MV-4-11 (cell line): ENCODE measurements around the gene GALK1.
"Not testable (repeated sequence)": the region's sequence is repeated elsewhere in the genome, so short reads cannot be mapped to it uniquely, and the experiment has no call there.

Experiments
- DNase-seq: peaks from one replicate; lab custom pipeline; 2025; lab: John Stamatoyannopoulos, UW

Gene GALK1

GRCh38 chr17:75764711-75765421 is at the start of gene GALK1:
TSS of gene GALK1 (minus strand) at chr17:75765192. CDS start at chr17:75765136, 56 bp downstream.
- DNase-seq = peak; percentile 71

- no peak for DNase-seq
These were observed 49.0 kb upstream of the GALK1 start for GRCh38 chr17:75814021-75814395.

DNA sequence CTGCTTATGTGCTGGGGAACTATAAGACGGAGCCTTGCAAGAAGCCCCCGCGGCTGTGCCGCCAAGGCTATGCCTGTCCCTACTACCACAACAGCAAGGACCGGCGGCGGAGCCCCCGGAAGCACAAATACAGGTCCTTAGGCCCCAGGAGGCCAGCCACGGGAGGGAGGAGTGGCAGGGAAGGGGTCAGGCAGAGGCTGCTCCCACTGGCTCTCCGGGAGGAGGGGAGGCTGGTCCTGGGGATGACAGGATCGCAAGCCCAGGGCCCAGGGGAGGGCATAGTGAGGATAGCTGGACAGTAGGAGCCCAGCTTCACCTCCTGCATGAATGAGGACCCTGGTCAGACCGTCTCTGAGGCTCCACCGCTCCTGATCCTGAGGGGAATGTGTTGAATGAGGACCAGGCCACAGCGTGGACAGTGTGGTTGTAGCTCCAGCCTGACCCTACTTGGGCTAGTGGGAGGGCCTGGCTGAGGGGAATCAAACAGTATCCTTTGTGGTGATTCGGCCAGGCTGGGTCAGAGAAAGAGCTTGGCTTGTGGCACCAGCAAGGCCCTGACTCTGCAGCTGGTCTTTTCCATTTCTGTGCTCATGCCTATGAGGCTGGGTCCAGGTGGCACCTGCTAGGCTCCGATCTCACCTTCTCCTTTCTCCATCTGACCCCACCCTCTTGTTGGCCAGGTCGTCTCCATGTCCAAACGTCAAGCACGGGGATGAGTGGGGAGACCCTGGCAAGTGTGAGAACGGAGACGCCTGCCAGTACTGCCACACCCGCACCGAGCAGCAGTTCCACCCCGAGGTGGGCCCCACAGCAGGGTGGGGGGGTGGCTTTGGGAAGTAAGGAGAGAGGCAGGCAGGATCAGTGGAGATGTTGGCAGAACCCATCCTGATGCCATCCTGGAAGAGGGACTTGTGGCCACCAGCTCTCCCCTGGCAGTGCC is 48.4 kb upstream of the GALK1 start:
- no peak for DNase-seq

GRCh38 chr17:75812096-75813013 is 47.4 kb upstream of the GALK1 start:
- DNase-seq = no peak

DNA sequence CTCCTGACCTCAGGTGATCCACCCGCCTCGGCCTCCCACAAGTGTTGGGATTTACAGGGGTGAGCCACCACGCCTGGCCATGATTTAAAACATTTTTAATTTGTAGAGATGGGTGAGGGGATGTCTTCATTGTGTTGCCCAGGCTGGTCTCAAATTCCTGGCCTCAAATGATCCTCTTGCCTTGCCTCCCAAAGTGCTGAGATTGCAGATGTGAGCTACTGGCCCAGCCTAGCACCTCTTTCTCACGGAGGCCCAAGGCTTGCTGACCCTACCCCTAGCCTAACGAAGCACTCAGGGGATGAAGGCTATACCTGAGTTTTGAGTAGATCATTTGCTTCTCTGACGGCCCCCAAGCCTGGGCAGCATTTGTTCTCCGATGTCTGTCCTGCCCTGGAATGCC is 46.2 kb upstream of the GALK1 start:
- DNase-seq = no peak

- DNase-seq = not testable (repeated sequence)
These were observed 45.8 kb upstream of the GALK1 start for GRCh38 chr17:75810756-75811155.

GRCh38 chr17:75810216-75810615 is 45.2 kb upstream of the GALK1 start:
- DNase-seq = no peak

DNA sequence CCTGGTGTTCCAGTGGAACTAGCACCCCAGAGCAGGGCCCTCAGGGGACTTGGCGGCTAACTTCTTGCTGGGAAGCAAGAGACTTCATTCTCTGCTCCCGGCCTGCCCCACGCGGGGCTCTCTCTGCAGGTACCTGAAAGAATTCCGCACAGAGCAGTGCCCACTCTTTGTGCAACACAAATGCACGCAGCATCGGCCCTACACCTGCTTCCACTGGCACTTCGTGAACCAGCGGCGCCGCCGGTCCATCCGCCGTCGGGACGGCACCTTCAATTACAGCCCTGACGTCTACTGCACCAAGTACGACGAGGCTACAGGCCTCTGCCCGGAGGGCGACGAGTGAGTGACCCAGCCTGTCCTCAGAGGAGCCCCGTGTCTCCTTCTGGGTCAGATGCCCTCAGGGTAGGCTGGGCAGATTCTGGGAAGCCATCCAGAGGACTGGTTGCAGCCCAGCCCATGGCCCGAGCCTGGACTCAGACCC is 44.7 kb upstream of the GALK1 start:
- DNase-seq = no peak

- no peak for DNase-seq
These were observed 44.1 kb upstream of the GALK1 start for GRCh38 chr17:75808905-75809621.

DNA sequence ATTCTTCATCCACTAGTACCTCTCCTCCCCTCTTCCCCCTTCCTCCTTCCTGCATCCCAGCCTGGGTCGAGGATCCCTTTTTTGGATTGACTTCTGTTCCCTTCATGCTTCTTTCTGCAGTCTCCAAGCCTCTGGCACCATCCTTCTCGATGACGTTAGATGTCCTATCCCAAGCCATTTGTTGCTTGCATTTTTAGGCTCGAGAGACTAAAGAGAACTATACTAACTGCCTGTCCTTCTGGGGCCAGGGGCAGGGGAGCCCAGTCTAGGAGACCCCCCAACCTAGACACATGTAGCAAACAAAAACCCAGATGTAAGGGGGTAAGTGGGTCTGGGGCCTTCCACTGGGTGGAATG is 43.5 kb upstream of the GALK1 start:
- DNase-seq = no peak

DNA sequence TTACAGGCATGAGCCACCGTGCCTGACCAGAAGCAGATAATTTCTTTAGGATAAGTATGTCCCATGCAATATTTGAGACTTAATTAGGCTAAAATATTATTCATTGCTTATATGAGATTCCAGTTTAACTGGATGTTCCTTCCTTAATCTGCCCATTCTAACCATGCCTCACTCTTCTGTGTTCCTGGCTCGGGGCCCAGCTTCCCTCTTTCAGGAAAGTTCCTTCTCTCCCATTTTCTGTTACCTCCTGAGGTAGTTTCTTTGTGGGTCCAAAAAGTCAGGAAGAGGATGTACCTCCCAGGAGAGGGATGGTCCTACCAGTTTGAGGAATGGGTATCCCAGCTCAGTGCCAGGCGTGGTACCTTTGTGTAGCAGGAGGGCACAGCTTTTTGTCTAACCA is 42.9 kb upstream of the GALK1 start:
- no peak for DNase-seq

GRCh38 chr17:75806822-75807500 is 42.0 kb upstream of the GALK1 start:
- DNase-seq = no peak

GRCh38 chr17:75803883-75804282 is 38.9 kb upstream of the GALK1 start:
- no peak for DNase-seq

- DNase-seq = no peak
These were observed 34.4 kb upstream of the GALK1 start for GRCh38 chr17:75799402-75799801.

GRCh38 chr17:75795820-75796607 is 31.0 kb upstream of the GALK1 start:
- DNase-seq = peak; percentile 23

- DNase-seq = no peak
These were observed 28.5 kb upstream of the GALK1 start for GRCh38 chr17:75793460-75793859.

DNA sequence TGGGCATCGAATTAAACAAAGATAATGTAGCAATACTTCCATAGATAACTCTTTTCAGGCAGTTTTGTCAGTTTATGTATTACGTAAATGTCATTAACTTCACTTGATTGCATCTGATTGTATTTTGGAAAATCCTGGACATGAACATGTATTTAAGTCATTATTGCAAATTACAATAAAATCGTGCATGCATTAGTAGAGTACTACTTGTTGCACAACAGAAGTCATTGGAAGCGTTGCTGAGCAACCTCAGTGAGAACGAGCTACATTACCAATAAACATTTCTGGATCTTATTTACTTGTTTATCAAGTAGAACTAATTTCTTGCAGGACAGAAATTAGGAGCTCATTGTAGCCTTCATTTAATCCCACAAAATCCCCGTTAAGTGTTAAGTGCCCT is 26.3 kb upstream of the GALK1 start:
- DNase-seq = no peak

- DNase-seq = peak; percentile 89
These were observed 20.3 kb upstream of the GALK1 start for GRCh38 chr17:75785016-75785890.

DNA sequence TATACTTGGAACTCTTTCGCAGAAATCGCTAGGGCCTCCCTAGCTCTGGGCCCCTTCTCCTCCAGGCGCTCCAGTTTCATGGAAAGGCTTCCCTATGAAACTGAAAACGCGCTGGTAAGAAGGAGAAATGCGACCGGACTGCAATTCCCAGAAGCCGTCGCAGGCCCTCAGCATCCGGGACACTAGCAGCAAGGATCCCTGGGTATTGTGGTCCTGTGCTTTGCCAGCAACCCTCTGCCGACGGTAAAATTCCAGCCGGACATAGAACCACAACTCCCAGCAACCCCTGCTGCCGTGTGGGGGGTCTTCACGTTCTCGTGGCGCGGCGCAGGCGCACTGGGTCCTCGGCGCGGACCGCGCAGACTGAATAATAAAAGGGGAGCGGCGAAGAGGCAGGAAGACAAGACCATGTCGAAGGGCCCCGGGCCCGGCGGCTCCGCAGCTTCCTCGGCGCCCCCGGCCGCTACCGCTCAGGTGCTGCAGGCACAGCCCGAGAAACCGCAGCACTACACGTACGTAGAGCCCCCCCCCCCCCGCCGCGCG is 19.6 kb upstream of the GALK1 start, which contains the start of gene UNK:
Gene UNK, plus strand, starts transcription at position 334 of the 543 bp plus-strand sequence. Its CDS starts 75 bp downstream, at position 409.
- peak; percentile 99 for DNase-seq
